ENCODE measurements around the gene CLEC17A. TPM values are rescaled to one million over a fixed set of nuclear protein-coding genes. Genes with fewer than 3 reads are reported as not detected.
A peak's percentile ranks its signal among the peaks of the same experiment; 100 is the strongest.

CLEC17A gene
- total and polyA plus RNA-seq, 2 of the 8 experiments (the other 6 are each of a cell fraction or from before 2014, with no cell fraction given): not detected

DNA sequence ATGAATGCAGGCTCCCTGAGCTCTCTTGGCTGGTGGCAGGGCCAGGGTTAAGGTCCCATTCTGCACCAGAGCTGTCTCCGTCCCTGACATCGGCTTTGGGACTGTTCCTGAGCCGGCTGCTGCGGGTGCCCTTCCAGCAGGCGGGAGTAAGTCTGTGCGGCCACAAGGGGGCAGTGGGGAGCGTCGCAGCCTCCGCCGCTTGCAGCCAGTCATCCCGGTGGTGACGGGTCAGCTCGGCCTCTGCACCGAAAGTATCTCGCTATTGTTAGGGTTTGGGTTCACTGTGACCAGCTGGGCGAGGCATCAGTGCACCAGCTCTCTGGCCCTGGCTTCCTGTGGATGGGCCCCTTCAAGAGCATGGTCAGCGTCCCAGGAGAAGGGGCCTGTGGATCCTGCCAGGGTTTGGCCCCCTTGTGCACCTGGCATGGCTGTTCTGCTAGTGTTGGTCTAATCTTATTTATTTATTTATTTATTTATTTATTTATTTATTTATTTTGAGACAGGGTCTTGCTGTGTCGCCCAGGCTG lies 26.2 kb upstream of the CLEC17A start (continued):
- TF ChIP-seq CREB1 (IDR thresholded peaks at IDR 0.05): peak; percentile 71
- TF ChIP-seq JUND (IDR thresholded peaks at IDR 0.05; ENCODE audit: low read length): peak; percentile 57; the same call in 1 of the 2 replicates
- peak; percentile 36; the same call in 1 of the 2 replicates for TF ChIP-seq TBP (IDR thresholded peaks at IDR 0.05; ENCODE audit: low read depth, low read length)
- TF ChIP-seq CBX5 (IDR thresholded peaks at IDR 0.05; ENCODE audit: low read depth, low read length): no peak
- 0 out of 2 replicates have a peak, but pooled peaks have one; percentile 46 for TF ChIP-seq YY1 (IDR thresholded peaks at IDR 0.05; ENCODE audit: low read depth, low read length)
- no peak for TF ChIP-seq POLR2A (IDR thresholded peaks at IDR 0.05; ENCODE audit: control extremely low read depth in 1 of 2, low read depth in 2 of 2, low read length in 2 of 2)
- TF ChIP-seq, protein P1, sequence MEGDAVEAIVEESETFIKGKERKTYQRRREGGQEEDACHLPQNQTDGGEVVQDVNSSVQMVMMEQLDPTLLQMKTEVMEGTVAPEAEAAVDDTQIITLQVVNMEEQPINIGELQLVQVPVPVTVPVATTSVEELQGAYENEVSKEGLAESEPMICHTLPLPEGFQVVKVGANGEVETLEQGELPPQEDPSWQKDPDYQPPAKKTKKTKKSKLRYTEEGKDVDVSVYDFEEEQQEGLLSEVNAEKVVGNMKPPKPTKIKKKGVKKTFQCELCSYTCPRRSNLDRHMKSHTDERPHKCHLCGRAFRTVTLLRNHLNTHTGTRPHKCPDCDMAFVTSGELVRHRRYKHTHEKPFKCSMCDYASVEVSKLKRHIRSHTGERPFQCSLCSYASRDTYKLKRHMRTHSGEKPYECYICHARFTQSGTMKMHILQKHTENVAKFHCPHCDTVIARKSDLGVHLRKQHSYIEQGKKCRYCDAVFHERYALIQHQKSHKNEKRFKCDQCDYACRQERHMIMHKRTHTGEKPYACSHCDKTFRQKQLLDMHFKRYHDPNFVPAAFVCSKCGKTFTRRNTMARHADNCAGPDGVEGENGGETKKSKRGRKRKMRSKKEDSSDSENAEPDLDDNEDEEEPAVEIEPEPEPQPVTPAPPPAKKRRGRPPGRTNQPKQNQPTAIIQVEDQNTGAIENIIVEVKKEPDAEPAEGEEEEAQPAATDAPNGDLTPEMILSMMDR (IDR thresholded peaks at IDR 0.05; ENCODE audit: control extremely low read depth in 1 of 3, insufficient read depth in 1 of 3, low read depth in 1 of 3, low read length in 3 of 3): peak; percentile 92 to 99 (median 99)
